ENCODE results near the gene MEF2A.

- no peak for TF ChIP-seq CTCF (IDR thresholded peaks at IDR 0.05)
- no peak for TF ChIP-seq POLR2A (IDR thresholded peaks at IDR 0.05)
Measured at GRCh38 chr15:99732124-99732750, 166.5 kb downstream of the MEF2A start.

Data from thyroid gland (tissue), 4 donors.